Measurements from ENCODE around the gene AMH.
A peak's percentile ranks its signal among the peaks of the same experiment; 100 is the strongest.
"Not testable (repeated sequence)": the region's sequence is repeated elsewhere in the genome, so short reads cannot be mapped to it uniquely, and the experiment has no call there.

AMH gene

GRCh38 chr19:2271234-2272103 is 22.3 kb downstream of the AMH start:
- peak; percentile 79 for DNase-seq

GRCh38 chr19:2273356-2274184 is 24.4 kb downstream of the AMH start:
- peak; percentile 68 for DNase-seq

DNA sequence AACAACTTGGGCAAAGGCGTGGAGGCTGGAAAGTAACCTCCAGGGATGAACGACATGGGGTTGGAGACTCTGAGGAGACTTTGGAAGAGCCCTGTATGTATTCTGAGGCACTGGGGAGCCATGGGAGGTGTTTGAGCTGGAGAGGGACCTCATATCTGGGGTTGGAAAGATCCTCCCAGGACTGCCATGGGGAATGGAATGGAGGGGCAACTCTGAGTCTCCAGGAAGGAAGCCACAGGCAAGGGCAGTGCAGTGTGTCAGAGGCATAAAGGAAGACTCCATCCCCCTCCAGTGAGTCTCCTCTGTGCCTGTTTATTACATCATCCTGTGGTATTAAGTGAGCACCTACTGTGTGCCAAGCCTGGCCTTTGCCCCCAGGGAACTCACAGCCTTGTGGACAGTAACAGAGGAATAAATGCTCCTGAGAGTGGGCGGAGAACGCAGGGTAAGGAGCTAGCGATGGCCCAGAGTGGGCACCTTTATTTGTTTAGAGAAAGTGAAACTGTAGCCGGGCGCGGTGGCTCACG is 25.1 kb downstream of the AMH start:
- DNase-seq, result no peak

DNA sequence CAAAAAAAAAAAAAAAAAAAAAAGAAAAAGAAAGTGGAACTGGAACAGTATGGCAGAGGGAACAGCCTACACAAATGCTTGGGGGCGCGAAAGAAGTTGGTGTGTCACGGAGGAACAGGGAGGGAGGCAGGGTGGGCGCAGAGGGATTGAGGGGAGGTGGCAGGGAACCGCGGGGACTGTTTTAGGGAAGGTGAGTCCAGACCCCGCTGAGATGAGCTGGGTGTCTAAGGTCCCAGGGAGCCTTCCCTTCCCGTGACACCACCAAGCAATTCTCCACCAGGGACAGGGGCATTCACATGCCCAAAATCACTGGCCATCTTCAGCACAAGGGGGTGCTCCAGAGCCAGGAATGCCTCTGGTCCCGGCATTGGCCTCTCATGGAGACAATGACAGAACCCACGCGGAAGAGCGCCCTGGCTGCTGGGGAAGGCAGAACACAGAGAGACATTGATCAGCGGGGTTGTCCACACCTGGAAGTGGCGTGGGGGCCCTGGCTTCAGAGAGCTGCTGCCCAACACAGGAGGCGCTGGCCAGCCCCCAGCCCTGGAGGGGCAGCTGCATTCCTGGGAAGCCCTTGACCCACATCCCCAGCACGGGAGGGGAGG is 25.9 kb downstream of the AMH start:
- DNase-seq, result peak; percentile 67

DNA sequence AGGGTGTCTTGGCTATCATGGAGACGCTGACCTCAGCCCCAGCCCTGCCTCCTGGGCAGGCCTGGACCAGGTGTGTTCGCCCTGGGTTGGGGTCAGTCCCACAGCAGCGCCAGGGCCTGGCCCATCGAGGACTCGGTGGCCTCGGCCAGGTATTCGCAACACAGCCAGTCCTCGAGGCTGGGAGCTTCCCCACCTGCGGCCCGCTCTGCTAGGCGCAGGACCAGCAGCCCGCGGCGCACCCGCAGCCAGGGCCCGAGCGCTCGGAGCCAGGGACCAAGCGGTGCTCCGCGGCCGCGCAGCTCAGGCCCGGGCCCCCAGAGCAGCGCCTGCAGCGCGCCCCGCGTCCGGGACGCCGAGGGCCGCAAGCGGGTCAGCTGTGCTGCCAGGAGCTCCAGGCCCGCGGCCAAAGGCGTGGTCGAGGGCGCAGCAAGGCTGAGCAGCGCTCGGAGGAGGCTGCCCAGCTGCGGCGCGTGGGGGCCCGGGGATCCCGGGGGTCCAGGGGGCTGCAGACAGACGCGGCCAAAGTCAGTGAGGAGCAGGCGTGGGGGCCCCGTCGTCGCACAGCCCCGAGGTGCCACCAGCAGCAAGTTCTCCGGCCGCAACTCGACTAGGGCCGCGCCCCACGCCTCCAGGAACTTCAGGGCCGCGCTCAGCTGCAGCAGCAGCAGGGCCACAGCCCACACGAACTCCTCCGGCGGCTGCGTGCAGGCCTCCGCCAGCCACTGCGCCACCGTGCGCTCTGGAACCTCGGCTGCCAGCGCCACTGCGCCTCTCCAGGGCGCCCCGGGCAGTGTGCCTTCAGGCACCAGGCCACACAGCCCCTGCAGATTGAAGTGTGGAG is 26.7 kb downstream of the AMH start:
- DNase-seq, result no peak

DNA sequence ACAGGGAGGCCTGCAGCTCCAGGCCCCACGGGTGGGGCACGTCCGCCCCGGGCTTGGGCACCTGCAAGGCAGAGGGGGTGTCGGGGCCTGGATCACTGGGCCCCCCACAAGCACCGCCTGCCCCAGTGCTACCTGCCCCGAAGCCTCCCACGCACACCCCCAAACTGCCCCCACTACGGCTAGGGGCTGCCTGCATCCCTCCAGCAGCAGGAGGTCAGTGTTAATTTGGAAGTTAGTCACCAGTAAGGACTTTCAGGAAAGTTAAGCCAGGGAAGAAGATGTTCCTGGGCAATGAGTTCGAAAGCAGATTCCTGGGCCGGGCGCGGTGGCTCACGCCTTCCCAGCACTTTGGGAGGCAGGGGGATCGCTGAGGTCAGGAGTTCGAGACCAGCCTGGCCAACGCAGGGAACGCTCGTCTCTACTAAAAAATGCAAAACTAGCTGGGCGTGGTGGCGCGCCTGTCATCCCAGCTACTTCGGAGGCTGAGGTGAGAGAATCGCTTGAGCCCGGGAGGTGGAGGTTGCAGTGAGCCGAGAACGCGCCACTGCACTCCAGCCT is 27.4 kb downstream of the AMH start:
- no peak for DNase-seq

DNA sequence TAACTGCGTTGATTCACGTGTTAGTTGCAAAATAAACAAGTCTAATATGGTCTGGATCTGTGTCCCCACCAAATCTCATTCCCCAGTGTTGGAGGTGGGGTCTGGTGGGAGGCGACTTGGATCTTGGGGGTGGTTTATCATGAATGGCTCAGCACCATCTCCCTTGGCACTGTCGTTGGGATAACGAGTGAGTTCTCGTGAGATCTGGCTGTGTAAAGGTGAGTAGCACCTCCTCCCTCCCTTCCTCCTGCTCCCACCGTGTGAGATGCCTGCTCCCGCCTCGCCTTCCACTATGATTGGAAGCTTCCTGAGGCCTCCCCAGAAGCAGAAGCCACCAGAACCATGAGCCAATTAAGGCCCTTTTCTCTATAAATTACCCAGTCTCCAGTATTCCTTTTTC is 28.0 kb downstream of the AMH start:
- DNase-seq, result no peak

GRCh38 chr19:2278459-2279158 is 29.5 kb downstream of the AMH start:
- DNase-seq, result no peak

GRCh38 chr19:2280633-2281264 is 31.6 kb downstream of the AMH start:
- no peak for DNase-seq

DNA sequence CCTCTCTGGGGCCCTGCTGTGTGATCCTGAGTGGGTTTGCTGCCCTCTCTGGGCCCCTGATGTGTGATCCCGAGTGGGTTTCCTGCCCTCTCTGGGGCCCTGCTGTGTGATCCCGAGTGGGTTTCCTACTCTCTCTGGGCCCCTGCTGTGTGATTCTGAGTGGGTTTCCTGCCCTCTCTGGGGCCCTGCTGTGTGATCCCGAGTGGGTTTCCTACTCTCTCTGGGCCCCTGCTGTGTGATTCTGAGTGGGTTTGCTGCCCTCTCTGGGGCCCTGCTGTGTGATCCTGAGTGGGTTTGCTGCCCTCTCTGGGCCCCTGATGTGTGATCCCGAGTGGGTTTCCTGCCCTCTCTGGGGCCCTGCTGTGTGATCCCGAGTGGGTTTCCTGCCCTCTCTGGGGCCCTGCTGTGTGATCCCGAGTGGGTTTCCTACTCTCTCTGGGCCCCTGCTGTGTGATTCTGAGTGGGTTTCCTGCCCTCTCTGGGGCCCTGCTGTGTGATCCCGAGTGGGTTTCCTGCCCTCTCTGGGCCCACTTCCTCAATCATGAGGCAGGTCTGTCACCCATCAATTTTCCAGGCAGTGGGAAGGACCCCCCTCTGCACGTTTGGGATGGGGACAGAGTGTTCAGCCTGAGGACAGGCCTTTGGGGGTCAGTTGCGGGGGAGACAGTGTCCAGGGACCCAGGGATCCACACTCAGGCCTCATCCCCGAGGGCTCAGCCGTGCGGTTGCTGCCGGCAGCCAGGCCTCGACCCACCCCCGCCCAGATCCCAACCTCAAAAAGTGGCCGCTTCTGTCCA is 32.3 kb downstream of the AMH start:
- DNase-seq, result not testable (repeated sequence)

DNA sequence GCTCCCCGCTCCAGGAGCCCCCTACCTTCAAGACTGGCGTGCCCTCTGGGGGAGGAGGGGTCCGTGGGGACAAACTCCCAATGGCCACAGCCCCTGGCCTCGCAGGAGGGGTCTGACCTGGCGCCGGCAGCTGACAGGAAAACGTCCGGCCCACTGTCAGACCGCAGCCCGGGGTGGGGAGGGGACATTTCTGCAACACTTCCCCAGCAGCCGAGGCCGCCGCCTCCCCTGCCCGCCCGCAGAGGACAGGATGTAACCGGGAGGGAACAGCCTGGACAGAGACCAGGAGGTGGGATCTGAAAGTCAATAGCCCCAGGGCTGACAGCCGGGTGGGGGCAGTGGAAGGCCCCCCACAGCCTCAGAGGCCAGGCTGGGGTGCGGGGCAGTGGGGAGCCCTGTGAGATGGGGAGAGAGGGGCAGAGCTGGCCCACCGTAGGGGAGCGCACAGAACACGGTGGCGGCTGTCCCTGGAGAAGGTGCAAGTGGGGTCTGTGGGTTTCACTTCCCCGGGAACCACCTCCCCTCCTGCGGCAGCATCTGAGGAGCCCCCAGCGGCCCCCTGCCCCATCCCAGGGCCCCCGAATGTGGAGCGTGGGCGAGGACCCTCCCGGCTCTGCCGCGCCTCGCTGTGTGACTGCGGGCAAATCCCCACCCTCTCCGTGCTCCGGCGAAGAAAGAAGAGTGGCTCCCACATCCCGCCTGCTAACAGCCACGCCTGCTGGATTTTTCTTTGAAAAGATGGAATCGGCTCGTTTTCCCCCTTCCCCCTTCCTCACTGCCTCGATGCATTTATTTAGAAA is 33.1 kb downstream of the AMH start, which contains the start of gene PEAK3:
TSS of gene PEAK3 (minus strand) at position 114 of the 800 bp plus-strand sequence. CDS start 1,244 bp downstream, outside the sequence.
- DNase-seq, result peak; percentile 47

- DNase-seq, result no peak
Measured at GRCh38 chr19:2282862-2283237, 33.7 kb downstream of the AMH start.

DNA sequence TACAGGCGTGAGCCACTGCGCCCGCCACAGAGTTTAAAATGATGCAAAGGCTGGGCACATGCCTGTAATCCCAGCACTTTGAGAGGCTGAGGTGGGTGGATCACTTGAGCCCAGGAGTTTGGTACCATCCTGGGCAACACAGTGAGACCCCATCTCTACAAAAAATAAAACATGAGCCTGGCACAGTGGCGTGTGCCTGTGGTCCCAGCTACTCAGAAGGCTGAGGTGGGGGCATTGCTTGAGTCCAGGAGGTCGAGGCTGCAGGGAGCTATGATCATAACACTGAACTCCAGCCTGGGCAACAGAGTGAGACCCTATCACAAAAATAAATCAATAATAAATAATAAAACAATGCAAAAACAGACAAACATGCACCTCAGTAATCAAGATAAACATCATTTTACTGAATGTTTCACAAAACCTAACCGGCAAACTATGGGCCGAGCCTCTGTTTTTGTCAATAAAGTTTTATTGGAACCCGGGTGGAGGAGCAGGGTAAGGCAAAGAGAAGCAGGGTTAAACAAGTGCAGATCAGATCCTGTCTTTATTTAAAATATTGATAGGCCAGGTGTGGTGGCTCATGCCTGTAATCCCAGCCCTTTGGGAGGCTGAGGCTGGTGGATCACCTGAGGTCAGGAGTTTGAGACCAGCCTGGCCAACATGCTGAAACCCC is 34.8 kb downstream of the AMH start:
- DNase-seq, result no peak

DNA sequence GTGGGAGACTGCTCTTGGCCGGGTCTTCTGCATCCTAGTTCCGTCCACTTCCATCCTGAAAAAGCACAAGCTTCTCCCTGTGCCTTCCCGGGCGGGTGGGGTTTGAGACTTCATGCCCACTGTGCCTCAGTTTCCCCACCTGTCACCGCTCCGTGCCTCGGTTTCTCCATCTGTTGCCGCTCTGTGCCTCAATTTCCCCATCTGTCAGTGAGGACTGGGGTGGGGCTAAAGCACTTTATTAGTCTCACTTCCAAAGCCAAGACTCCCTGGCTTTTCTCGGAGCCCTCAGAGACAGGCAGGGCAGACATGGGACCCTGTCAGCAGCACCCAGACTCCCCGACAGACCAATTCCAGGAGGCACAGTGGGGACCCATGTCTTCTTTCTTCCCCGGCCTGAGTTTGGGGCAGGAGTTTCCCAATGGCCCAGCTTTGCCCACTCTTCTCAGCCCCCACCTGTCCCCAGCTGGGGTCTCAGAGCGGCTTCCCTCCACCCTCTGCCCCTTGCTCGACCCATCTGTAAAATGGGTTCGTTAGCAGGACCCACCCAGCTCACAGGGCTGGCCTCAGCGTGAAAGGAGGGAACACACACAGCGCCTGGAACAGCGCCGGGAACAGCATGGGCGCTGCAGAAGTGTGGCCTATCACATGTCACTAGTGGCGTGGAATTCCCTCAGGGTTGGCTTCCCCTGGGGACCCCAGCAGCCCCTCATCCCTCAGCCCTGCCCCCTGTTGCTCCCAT is 37.4 kb downstream of the AMH start:
- DNase-seq, result no peak

- DNase-seq, result no peak
Measured at GRCh38 chr19:2287585-2288337, 38.6 kb downstream of the AMH start.

DNA sequence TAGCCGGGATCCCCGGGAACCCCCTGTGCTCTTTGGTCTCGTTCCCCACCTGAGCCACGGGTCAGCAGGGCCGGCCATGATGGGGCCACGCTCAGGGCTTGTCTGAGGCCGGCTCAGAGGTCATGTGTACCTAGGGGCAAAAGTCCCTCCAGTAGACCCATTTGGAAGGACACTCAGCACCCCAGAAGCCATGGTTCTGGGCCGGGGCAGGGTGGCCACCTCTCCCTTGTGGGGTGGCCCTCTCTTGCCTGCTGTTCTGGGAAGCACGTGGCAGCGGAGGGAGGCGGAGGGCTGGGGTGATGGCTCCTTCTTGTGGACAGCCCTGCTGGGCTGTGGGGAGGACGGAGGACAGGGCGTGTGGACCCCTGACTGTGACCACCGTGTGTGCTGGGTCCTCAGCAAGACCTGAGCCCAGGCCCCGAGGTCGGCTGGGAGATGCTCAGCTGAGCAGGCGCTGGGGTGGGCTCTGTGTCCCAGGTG is 39.3 kb downstream of the AMH start:
- DNase-seq, result no peak

All from fibroblast of upper back skin (primary cell).